Mammary epithelial cell (primary cell): ENCODE data around the gene PRKCA.

Experiments used
- CTCF ChIP-seq, 2 donors: IDR thresholded peaks in 1 of 2; conservative IDR thresholded peaks in 1 of 2; 2 replicates each; pipeline ENCODE4 v1.5.1; 2011 to 2012; ENCODE audit warnings: inconsistent platforms in 2 of 2, low read length in 2 of 2, mild to moderate bottlenecking in 2 of 2, control low read depth in 1 of 2, low read depth in 1 of 2; ENCODE audit not compliant: insufficient read depth in 1 of 2; ENCODE audit errors: extremely low read depth in 1 of 2
- EZH2 ChIP-seq: IDR thresholded peaks from 2 replicates; pipeline ENCODE4 v1.6.1; 2012; ENCODE audit warnings: low read length, inconsistent platforms, borderline replicate concordance

- TF ChIP-seq CTCF (conservative IDR thresholded peaks at IDR 0.05 in 1 of 2, IDR thresholded peaks at IDR 0.05 in 1 of 2; ENCODE audit: extremely low read depth in 1 of 2, insufficient read depth in 1 of 2, low read depth in 1 of 2, low read length in 2 of 2) (no peak), EZH2 (no peak)
Observed at GRCh38 chr17:66541461-66542128, 239.2 kb downstream of the PRKCA start.
